Loucy (cell line): Measurements from ENCODE around the gene C11orf97.

Source experiments
- H2AFZ ChIP-seq: fragments of 200-600 bp; sonication (generic); 2 replicates; pipeline ENCODE4 v1.6.0; 2016; ENCODE audit warnings: antibody characterized with exemption, mild to moderate bottlenecking, low read length, moderate library complexity
- H3F3A ChIP-seq: fragments of 200-600 bp; 2 replicates; pipeline ENCODE4 v1.6.0; 2016; ENCODE audit warnings: antibody characterized with exemption, low read depth, mild to moderate bottlenecking
- H3K27me3 ChIP-seq: fragments of 200-600 bp; sonication (generic); 2 replicates; pipeline ENCODE4 v1.6.1; 2014; ENCODE audit warnings: low read length, mild to moderate bottlenecking; ENCODE audit not compliant: insufficient read depth, poor library complexity, severe bottlenecking
- H3K36me3 ChIP-seq: fragments of 200-600 bp; sonication (generic); 2 replicates; pipeline ENCODE4 v1.6.1; 2016; ENCODE audit warnings: low read length; ENCODE audit not compliant: insufficient read depth
- H3K4me1 ChIP-seq: fragments of 200-600 bp; sonication (generic); 2 replicates; pipeline ENCODE4 v1.5.1; 2014; ENCODE audit warnings: low read length, mild to moderate bottlenecking; ENCODE audit not compliant: insufficient read depth, poor library complexity, severe bottlenecking
- H3K4me2 ChIP-seq: fragments of 200-600 bp; sonication (generic); 2 replicates; pipeline ENCODE4 v1.6.0; 2014; ENCODE audit warnings: antibody characterized with exemption, low read length, low read depth, mild to moderate bottlenecking; ENCODE audit not compliant: poor library complexity, severe bottlenecking
- H3K4me3 ChIP-seq: fragments of 200-600 bp; sonication (generic); 2 replicates; pipeline ENCODE4 v1.5.1; 2014; ENCODE audit warnings: low read length, mild to moderate bottlenecking, mixed read lengths; ENCODE audit not compliant: poor library complexity, severe bottlenecking
- H3K79me2 ChIP-seq: fragments of 200-600 bp; sonication (generic); 2 replicates; pipeline ENCODE4 v1.6.1; 2014; ENCODE audit warnings: low read length; ENCODE audit not compliant: insufficient read depth
- H3K9ac ChIP-seq: fragments of 200-600 bp; sonication (generic); 2 replicates; pipeline ENCODE4 v1.6.0; 2014; ENCODE audit warnings: mild to moderate bottlenecking, low read depth, low read length, moderate library complexity; ENCODE audit not compliant: poor library complexity, severe bottlenecking
- H3K9me2 ChIP-seq: fragments of 200-600 bp; sonication (generic); replicated peaks from 2 replicates; pipeline ENCODE4 v1.6.1; 2016; ENCODE audit warnings: low read depth, low read length, mixed read lengths
- H3K9me3 ChIP-seq: fragments of 200-600 bp; sonication (generic); 2 replicates; pipeline ENCODE4 v1.6.1; 2014; ENCODE audit warnings: mild to moderate bottlenecking, antibody characterized with exemption, low read length, low read depth; ENCODE audit not compliant: insufficient read depth
- H4K20me1 ChIP-seq: fragments of 200-600 bp; sonication (generic); 2 replicates; pipeline ENCODE4 v1.6.0; 2014; ENCODE audit warnings: antibody characterized with exemption, low read length, mild to moderate bottlenecking; ENCODE audit not compliant: insufficient read depth, poor library complexity, severe bottlenecking
- CTCF ChIP-seq: fragments of 200-600 bp; sonication (generic); conservative IDR thresholded peaks from 2 replicates; pipeline ENCODE4 v1.5.1; 2014; ENCODE audit warnings: mild to moderate bottlenecking, antibody characterized with exemption, low read length
- EZH2phosphoT487 ChIP-seq: fragments of 200-600 bp; IDR thresholded peaks from 2 replicates; pipeline ENCODE4 v1.6.1; 2018; ENCODE audit warnings: antibody characterized with exemption, mild to moderate bottlenecking, moderate library complexity, borderline replicate concordance

Gene C11orf97

GRCh38 chr11:94493281-94494125 lies 18.8 kb upstream of the C11orf97 start, which contains the start of the genes ANKRD49 and MRE11:
ANKRD49 (plus strand) TSS chr11:94493984; CDS start chr11:94496694, 2,710 bp downstream.
MRE11 (minus strand) TSS chr11:94493844; CDS start chr11:94492801, 1,043 bp downstream.
- Histone ChIP-seq H3K79me2 (peaks cover 70% of the 10 kb centered on the region), H3K4me1 (peaks cover 49% of the 10 kb centered on the region), H3K9ac (peak within 1 kb of the TSS; percentile 91), H3K4me3 (peak within 1 kb of the TSS; percentile 88), H3F3A (no peaks in the 10 kb centered on the region), H4K20me1 (peaks cover 32% of the 10 kb centered on the region), H3K4me2 (peak within 1 kb of the TSS; percentile 97), H3K9me2 (no peaks in the 10 kb centered on the region), H3K9me3 (no peaks in the 10 kb centered on the region), H3K36me3 (peaks cover 18% of the 10 kb centered on the region; the same call in 1 of the 2 replicates), H3K27me3 (no peaks in the 10 kb centered on the region), H2AFZ (peak within 1 kb of the TSS; percentile 97)
- TF ChIP-seq CTCF, result no peak
- no peak for TF ChIP-seq EZH2phosphoT487

- Histone ChIP-seq H3K9ac (peak overlapping the region; percentile 91), H3K9me2 (no peaks in the 10 kb centered on the region), H3K4me3 (peak overlapping the region; percentile 88), H3K4me2 (peak overlapping the region; percentile 97), H3K36me3 (peaks cover 19% of the 10 kb centered on the region), H2AFZ (peak overlapping the region; percentile 88), H4K20me1 (peaks cover 28% of the 10 kb centered on the region), H3K79me2 (peaks cover 63% of the 10 kb centered on the region), H3K4me1 (peaks cover 49% of the 10 kb centered on the region), H3K27me3 (no peaks in the 10 kb centered on the region), H3F3A (no peaks in the 10 kb centered on the region), H3K9me3 (no peaks in the 10 kb centered on the region)
- TF ChIP-seq EZH2phosphoT487, result no peak
- TF ChIP-seq CTCF, result no peak
These were observed 18.1 kb upstream of the C11orf97 start for GRCh38 chr11:94494126-94494680.

- TF ChIP-seq EZH2phosphoT487 (no peak), CTCF (no peak)
- Histone ChIP-seq H3K9me3 (no peaks in the 10 kb centered on the region), H3K36me3 (peaks cover 17% of the 10 kb centered on the region)
These were observed 12.1 kb upstream of the C11orf97 start for GRCh38 chr11:94500181-94500580.

More at GRCh38 chr11:94500181-94500580, 12.1 kb upstream of the C11orf97 start:
- peaks cover 8% of the 10 kb centered on the region for H3K4me1 ChIP-seq
- H2AFZ ChIP-seq, result no peak overlapping the region
- no peak overlapping the region for H3K4me2 ChIP-seq
- peaks cover 2% of the 10 kb centered on the region for H4K20me1 ChIP-seq
- no peaks in the 10 kb centered on the region for H3K27me3 ChIP-seq
- peaks cover 8% of the 10 kb centered on the region for H3K79me2 ChIP-seq
- H3F3A ChIP-seq, result no peaks in the 10 kb centered on the region
- no peaks in the 10 kb centered on the region for H3K9me2 ChIP-seq
- no peak overlapping the region for H3K4me3 ChIP-seq
- H3K9ac ChIP-seq, result no peak overlapping the region
